Naive B cell (primary cell): ENCODE data around the gene FAM89B. TPM values are rescaled to one million over a fixed set of nuclear protein-coding genes. Genes with fewer than 3 reads are reported as not detected.
"Not testable (repeated sequence)": the region's sequence is repeated elsewhere in the genome, so short reads cannot be mapped to it uniquely, and the experiment has no call there.

Experiments
- ATAC-seq, 2 donors: fragments of 150-1000 bp; cut with Tn5 transposase; 2 replicates each; pipeline ENCODE4 v1.10.0; 2021; ENCODE audit warnings: low read depth in 2 of 2, mild to moderate bottlenecking in 2 of 2, moderate library complexity in 2 of 2
- DNase-seq: peaks from one replicate; pipeline ENCODE4 v3.0.0; 2022
- H3K27ac Mint-ChIP-seq, 6 donors: one replicate each; pipeline ENCODE4 v1.8.0; 2020 to 2022; ENCODE audit warnings: mild to moderate bottlenecking in 6 of 6, mixed read lengths in 6 of 6, moderate library complexity in 5 of 6, inconsistent platforms in 2 of 6
- H3K27me3 Mint-ChIP-seq, 3 donors: one replicate each; pipeline ENCODE4 v1.8.0; 2021 to 2022; ENCODE audit warnings: mixed read lengths in 3 of 3, mild to moderate bottlenecking in 1 of 3
- H3K36me3 Mint-ChIP-seq, 2 donors: one replicate each; pipeline ENCODE4 v1.8.0; 2020 to 2022; ENCODE audit warnings: mixed read lengths in 2 of 2, inconsistent platforms in 1 of 2, mild to moderate bottlenecking in 1 of 2
- H3K4me1 Mint-ChIP-seq, 3 donors: one replicate each; pipeline ENCODE4 v1.8.0; 2020 to 2022; ENCODE audit warnings: mixed read lengths in 3 of 3, inconsistent platforms in 1 of 3, mild to moderate bottlenecking in 1 of 3, moderate library complexity in 1 of 3
- H3K4me3 Mint-ChIP-seq, 8 donors: one replicate each; pipeline ENCODE4 v1.8.0; 2020 to 2022; ENCODE audit warnings: mild to moderate bottlenecking in 8 of 8, mixed read lengths in 8 of 8, moderate library complexity in 8 of 8, inconsistent platforms in 2 of 8
- H3K9me3 Mint-ChIP-seq, 7 donors: one replicate each; pipeline ENCODE4 v1.8.0; 2020 to 2022; ENCODE audit warnings: mixed read lengths in 7 of 7, mild to moderate bottlenecking in 5 of 7, inconsistent platforms in 2 of 7, moderate library complexity in 1 of 7
- polyA plus RNA-seq, 6 donors: library from polyadenylated mRNA; unstranded; fragments of 300-500 nt; fragmentation: Illumina TruSeq; gene quantifications; one replicate each; pipeline ENCODE4 v1.2.3, GENCODE V29; 2021; ENCODE audit warnings: low read depth in 6 of 6

The FAM89B gene
- polyA plus RNA-seq, 6 donors from 2014 or later = 44.3 to 82.6 (median 61.8) TPM

GRCh38 chr11:65564879-65565559 is 7.3 kb upstream of the FAM89B start:
- peaks cover 47 to 54% (median 47%) of the 10 kb centered on the region in 3 donors for H3K4me1 Mint-ChIP-seq

GRCh38 chr11:65565624-65566453 is 6.5 kb upstream of the FAM89B start:
- ATAC-seq (no peak), DNase-seq (no peak)
- Mint-ChIP-seq H3K27ac (peak overlapping the region; percentile 82 to 100 (median 93)), H3K9me3 (no peaks in the 10 kb centered on the region), H3K27me3 (no peaks in the 10 kb centered on the region), H3K36me3 (no peaks in the 10 kb centered on the region), H3K4me1 (peaks cover 46 to 53% (median 46%) of the 10 kb centered on the region in 3 donors), H3K4me3 (peak overlapping the region in 7 of 8 donors; percentile 9 to 76 (median 66))

More at GRCh38 chr11:65564879-65565559, 7.3 kb upstream of the FAM89B start:
- not testable (repeated sequence) for ATAC-seq, DNase-seq, H3K36me3 Mint-ChIP-seq, H3K27me3 Mint-ChIP-seq, H3K9me3 Mint-ChIP-seq
- H3K4me3 Mint-ChIP-seq = peak overlapping the region in 2 of 8 donors; percentile 5 to 52
- peak overlapping the region in 5 of 6 donors; percentile 85 to 100 (median 94) for H3K27ac Mint-ChIP-seq

DNA sequence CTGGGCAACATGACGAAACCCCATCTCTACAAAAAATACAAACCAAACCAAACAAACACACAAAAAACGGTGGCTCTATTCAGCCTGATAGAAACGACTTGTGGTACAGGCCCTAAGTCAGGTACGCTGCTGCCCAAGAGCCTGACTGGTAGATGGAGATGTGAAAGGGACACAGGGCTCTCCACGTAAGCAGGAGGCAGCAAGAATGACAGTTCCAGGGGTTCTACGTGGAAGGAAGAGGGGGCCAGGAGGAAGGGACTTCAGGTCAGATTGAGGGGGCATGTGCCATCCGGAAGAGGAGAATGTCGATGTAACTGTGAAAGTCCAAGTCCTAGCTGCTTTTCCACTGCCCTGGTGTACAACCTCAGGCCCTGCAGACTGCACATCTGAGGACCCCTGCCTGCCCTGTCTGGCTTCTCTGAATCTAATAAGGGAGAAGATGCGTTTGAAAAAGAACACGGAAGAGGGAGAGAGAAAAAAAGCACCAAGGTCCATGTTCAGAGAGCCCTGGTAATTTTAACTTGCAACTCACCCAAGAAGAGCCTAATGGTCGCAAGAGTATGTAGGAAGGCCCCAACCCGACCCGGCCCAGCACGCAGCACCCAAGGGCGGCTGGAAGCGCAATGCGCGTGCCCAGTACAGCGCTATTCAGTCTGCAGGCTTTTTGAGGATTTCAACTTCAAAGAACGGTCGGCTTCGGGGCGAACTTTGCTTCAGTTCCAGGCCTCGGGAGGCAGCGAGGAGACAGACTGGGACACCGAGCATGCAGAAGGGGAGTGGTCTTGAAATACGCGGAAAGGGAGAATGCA is 3.0 kb upstream of the FAM89B start:
- peak; percentile 16 to 17 for ATAC-seq

DNA sequence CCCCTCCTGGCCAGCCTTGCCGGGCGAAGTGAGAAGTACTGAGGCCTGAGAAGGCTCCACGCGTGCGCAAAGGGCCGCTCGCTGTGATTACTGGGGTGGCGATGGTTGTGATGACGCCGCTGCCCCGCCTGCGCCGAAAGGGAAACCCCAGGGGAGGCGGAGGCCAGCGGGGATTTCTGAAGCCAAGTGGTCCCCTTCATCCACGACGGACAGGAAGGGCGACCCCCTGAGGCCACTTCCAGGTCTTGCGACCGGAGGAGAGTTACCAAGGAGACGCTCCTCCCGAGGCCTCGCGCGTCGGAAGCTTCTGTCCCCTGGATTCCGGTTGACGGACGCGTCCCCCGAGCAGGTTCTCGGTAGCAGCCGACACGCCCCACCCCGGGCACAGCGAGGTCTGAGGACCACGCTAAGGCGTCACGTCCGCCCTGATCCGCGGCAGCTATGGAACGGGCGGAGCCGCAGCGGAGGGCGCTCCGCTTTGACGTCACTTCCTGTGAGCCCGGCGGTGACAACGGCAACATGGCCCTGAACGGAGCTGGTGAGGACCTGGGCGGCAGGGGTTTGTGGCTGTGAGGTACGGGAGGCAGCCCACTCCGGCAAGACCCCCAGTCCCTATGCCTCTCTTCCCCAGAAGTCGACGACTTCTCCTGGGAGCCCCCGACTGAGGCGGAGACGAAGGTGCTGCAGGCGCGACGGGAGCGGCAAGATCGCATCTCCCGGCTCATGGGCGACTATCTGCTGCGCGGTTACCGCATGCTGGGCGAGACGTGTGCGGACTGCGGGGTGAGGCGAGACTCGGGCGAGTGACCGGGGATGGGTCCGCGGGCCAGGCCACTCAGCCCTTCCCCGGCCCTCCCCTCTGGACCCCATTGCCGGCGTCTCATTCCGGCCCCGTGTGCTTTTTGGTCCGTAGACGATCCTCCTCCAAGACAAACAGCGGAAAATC is 2.1 kb upstream of the FAM89B start, which contains the start of gene ZNRD2:
TSS of gene ZNRD2 (plus strand) at position 505 of the 946 bp plus-strand sequence. CDS start at position 520, 15 bp downstream.
- ATAC-seq (peak; percentile 72 to 73), DNase-seq (peak; percentile 98)
- Mint-ChIP-seq H3K27ac (peak within 1 kb of the TSS; percentile 99 to 100 (median 100)), H3K4me3 (peak within 1 kb of the TSS; percentile 96 to 99 (median 99)), H3K4me1 (peaks cover 60 to 78% (median 77%) of the 10 kb centered on the region in 3 donors), H3K36me3 (no peaks in the 10 kb centered on the region), H3K9me3 (no peaks in the 10 kb centered on the region), H3K27me3 (no peaks in the 10 kb centered on the region)

More for the DNA sequence above, 3.0 kb upstream of the FAM89B start:
- no peaks in the 10 kb centered on the region for H3K9me3 Mint-ChIP-seq
- peak overlapping the region; percentile 99 to 100 (median 100) for H3K27ac Mint-ChIP-seq
- DNase-seq = no peak
- peak overlapping the region; percentile 96 to 99 (median 99) for H3K4me3 Mint-ChIP-seq
- no peaks in the 10 kb centered on the region for H3K36me3 Mint-ChIP-seq
- H3K4me1 Mint-ChIP-seq = peaks cover 59 to 74% (median 70%) of the 10 kb centered on the region in 3 donors
- H3K27me3 Mint-ChIP-seq = no peaks in the 10 kb centered on the region

- DNase-seq = no peak
- H3K4me1 Mint-ChIP-seq = peaks cover 55 to 74% (median 72%) of the 10 kb centered on the region in 3 donors
- no peaks in the 10 kb centered on the region for H3K36me3 Mint-ChIP-seq
- H3K4me3 Mint-ChIP-seq = peak overlapping the region; percentile 96 to 99 (median 99)
- H3K27ac Mint-ChIP-seq = peak overlapping the region in 5 of 6 donors; percentile 47 to 100 (median 99)
- no peaks in the 10 kb centered on the region for H3K27me3 Mint-ChIP-seq
- no peak for ATAC-seq
- H3K9me3 Mint-ChIP-seq = no peaks in the 10 kb centered on the region
Measured at GRCh38 chr11:65571420-65571819, 918 bp upstream of the FAM89B start.

- ATAC-seq = no peak
- DNase-seq = no peak
- Mint-ChIP-seq H3K9me3 (no peaks in the 10 kb centered on the region), H3K27me3 (no peaks in the 10 kb centered on the region), H3K27ac (peak overlapping the region; percentile 70 to 100 (median 97)), H3K4me1 (peaks cover 59 to 77% (median 72%) of the 10 kb centered on the region in 3 donors), H3K4me3 (peak overlapping the region; percentile 96 to 99 (median 99)), H3K36me3 (no peaks in the 10 kb centered on the region)
Measured at GRCh38 chr11:65571940-65572339, 398 bp upstream of the FAM89B start.

- Mint-ChIP-seq H3K4me1 (peaks cover 62 to 85% (median 75%) of the 10 kb centered on the region in 3 donors), H3K36me3 (no peaks in the 10 kb centered on the region), H3K4me3 (peak overlapping the region; percentile 92 to 99 (median 96)), H3K27me3 (no peaks in the 10 kb centered on the region), H3K27ac (peak overlapping the region; percentile 95 to 100 (median 99)), H3K9me3 (no peaks in the 10 kb centered on the region)
- DNase-seq (no peak), ATAC-seq (no peak)
Measured at GRCh38 chr11:65573391-65574079, 1.2 kb downstream of the FAM89B start.

- Mint-ChIP-seq H3K9me3 (no peaks in the 10 kb centered on the region), H3K27me3 (no peaks in the 10 kb centered on the region), H3K4me1 (peaks cover 57 to 81% (median 75%) of the 10 kb centered on the region in 3 donors), H3K4me3 (peak overlapping the region; percentile 96 to 99 (median 97)), H3K27ac (peak overlapping the region; percentile 95 to 100 (median 99)), H3K36me3 (no peaks in the 10 kb centered on the region)
- DNase-seq = peak; percentile 90
- ATAC-seq = peak; percentile 31
Measured at GRCh38 chr11:65574109-65574810, 1.9 kb downstream of the FAM89B start.

GRCh38 chr11:65574811-65575567 is 2.7 kb downstream of the FAM89B start:
- Mint-ChIP-seq H3K9me3 (no peaks in the 10 kb centered on the region), H3K4me3 (peak overlapping the region; percentile 96 to 99 (median 97)), H3K4me1 (peaks cover 51 to 74% (median 71%) of the 10 kb centered on the region in 3 donors), H3K36me3 (no peaks in the 10 kb centered on the region), H3K27me3 (no peaks in the 10 kb centered on the region), H3K27ac (peak overlapping the region; percentile 95 to 100 (median 98))
- no peak for ATAC-seq
- no peak for DNase-seq

DNA sequence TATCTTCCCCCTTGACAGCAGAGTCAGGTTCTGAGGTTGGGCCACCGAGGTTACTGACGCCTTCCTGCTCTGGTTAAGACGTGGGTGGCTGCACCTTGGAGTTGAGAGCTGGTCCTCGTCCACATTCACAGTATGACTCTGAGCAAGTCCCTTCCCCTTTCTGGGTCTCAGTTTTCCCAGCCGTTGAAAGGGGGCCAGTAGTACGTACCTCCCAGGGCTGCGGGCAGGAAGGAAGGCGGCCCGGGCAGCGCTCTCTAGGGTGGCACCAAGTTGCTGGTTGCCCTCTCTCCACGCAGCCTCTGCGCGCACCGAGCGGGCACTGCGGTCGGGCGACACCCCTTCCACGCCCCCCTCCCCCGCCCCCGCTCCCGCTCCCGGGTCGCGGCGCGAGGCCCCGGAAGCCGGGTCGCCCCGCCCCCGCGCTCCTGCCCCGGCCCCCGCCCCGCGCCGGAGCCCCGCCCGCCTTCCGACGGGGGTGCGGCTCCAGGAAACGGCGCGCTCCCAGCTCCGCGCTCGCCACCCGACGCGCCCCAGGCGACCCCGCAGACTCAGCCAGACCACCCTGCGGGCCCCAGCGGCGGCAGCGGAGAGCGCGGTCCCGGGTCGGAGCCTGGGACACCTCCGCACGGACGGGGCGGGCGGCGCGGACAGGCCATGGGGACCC is 3.4 kb downstream of the FAM89B start, which contains the start of gene EHBP1L1:
TSS of gene EHBP1L1 (plus strand) at position 486 of the 664 bp plus-strand sequence. CDS start 250 bp downstream, outside the sequence.
- ATAC-seq = peak; percentile 13 to 15
- H3K4me1 Mint-ChIP-seq = peaks cover 46 to 67% (median 65%) of the 10 kb centered on the region in 3 donors
- peaks cover 0 to 2% of the 10 kb centered on the region in 2 donors for H3K36me3 Mint-ChIP-seq
- no peaks in the 10 kb centered on the region for H3K27me3 Mint-ChIP-seq
- peak within 1 kb of the TSS; percentile 95 to 100 (median 99) for H3K27ac Mint-ChIP-seq
- no peaks in the 10 kb centered on the region for H3K9me3 Mint-ChIP-seq
- peak; percentile 79 for DNase-seq
- peak within 1 kb of the TSS; percentile 96 to 99 (median 97) for H3K4me3 Mint-ChIP-seq
